Activated CD8-positive, alpha-beta T cell treated with anti-CD3 and anti-CD28 coated beads for 36 hours (primary cell): ENCODE measurements around the gene UQCC2. TPM values are rescaled to one million over a fixed set of nuclear protein-coding genes. Genes with fewer than 3 reads are reported as not detected.
A peak's percentile ranks its signal among the peaks of the same experiment; 100 is the strongest.

ENCODE experiments used
- ATAC-seq: fragments of 200-7000 bp; cut with Tn5 transposase; one replicate; pipeline ENCODE4 v1.10.0; 2021; ENCODE audit warnings: mild to moderate bottlenecking, moderate library complexity
- CTCF ChIA-PET: fragments of 350-600 bp; sonication (Branson Sonifier 250); formaldehyde crosslinking; loops from one replicate; lab custom pipeline; 2021; ENCODE audit warnings: antibody characterized with exemption; lab: Charles Lee
- POLR2A ChIA-PET: fragments of 350-600 bp; sonication (Branson Sonifier 250); formaldehyde crosslinking; loops from one replicate; lab custom pipeline; 2021; ENCODE audit warnings: antibody characterized with exemption; lab: Charles Lee
- DNase-seq: peaks from one replicate; pipeline ENCODE4 v3.0.0-alpha.2; 2020
- H3K27ac Mint-ChIP-seq: one replicate; pipeline ENCODE4 v1.8.0; 2021; ENCODE audit warnings: mild to moderate bottlenecking, mixed read lengths
- H3K27me3 Mint-ChIP-seq: one replicate; pipeline ENCODE4 v1.8.0; 2021; ENCODE audit warnings: mixed read lengths
- H3K36me3 Mint-ChIP-seq: one replicate; pipeline ENCODE4 v1.8.0; 2021; ENCODE audit warnings: low read depth, mixed read lengths
- H3K4me1 Mint-ChIP-seq: one replicate; pipeline ENCODE4 v1.8.0; 2021; ENCODE audit warnings: low read depth, mixed read lengths
- H3K4me3 Mint-ChIP-seq: one replicate; pipeline ENCODE4 v1.8.0; 2021; ENCODE audit warnings: mild to moderate bottlenecking, moderate library complexity, mixed read lengths
- H3K9me3 Mint-ChIP-seq: one replicate; pipeline ENCODE4 v1.8.0; 2021; ENCODE audit warnings: mixed read lengths
- CTCF ChIP-seq: fragments of 200-600 bp; IDR thresholded peaks from one replicate; pipeline ENCODE4 v1.8.0; 2022; ENCODE audit warnings: antibody characterized with exemption, mild to moderate bottlenecking
- intact Hi-C: fragments of 100-400 bp; cut with micrococcal nuclease; formaldehyde crosslinking; loops from one replicate; pipeline ENCODE4 v1.10.0; 2022
- total RNA-seq, 2 experiments: library from RNA; stranded (reverse); gene quantifications; one replicate each; pipeline ENCODE4 v1.2.3, GENCODE V29; 2021

The UQCC2 gene
- total RNA-seq, 2 experiments from 2014 or later: 127 to 128 TPM

DNA sequence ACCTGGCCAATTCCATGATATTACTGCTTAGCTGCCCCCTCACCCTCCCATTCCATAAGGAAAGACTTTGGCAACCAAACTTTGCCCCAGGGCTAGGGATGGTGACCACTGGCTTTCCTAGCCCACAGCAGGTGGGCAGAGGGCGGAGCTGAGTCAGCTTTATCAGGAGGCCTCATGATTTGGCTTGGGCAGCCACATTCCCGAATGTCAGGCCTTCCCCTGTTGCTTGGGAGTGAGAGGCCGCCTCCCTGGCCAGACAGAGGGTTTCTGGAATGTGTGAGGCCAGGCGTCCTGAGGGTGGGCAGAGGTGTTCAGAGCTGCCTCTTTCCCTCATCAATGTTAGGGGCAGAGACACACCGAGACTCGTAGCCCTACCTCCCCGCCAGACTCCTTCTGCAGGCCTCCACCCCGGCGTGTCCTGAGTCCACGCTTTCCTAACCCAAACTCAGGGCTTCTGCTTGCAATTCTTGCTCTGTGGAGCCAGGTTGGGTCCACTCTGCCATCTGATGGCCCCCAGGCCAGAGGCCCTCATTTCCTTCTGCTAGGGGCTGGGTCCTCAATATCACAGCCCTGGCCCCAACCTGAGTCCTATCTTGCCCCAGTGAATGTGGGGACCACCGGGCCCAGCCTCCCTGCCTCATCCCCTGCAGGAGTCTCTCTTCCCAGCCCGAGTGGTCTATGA lies 19.3 kb downstream of the UQCC2 start:
- DNase-seq: no peak
- Mint-ChIP-seq H3K27ac (peak overlapping the region; percentile 79), H3K27me3 (no peaks in the 10 kb centered on the region), H3K4me1 (peaks cover 62% of the 10 kb centered on the region), H3K9me3 (no peaks in the 10 kb centered on the region), H3K4me3 (no peak overlapping the region), H3K36me3 (peaks cover 66% of the 10 kb centered on the region)
- no peak for ATAC-seq
- intact Hi-C loops: no loop called here
- TF ChIP-seq CTCF: no peak
- CTCF ChIA-PET: interaction anchor here (0.7 to 3.3 kb wide), 2 partner anchors 10 to 19 kb away, joined by 3 to 12 read pairs; partner anchors contain the start of gene UQCC2
- POLR2A ChIA-PET: interaction anchor here (1.3 to 5.1 kb wide), 3 partner anchors 9 to 70 kb away, joined by 3 to 33 read pairs (median 21); partner anchors contain the start of gene UQCC2

DNA sequence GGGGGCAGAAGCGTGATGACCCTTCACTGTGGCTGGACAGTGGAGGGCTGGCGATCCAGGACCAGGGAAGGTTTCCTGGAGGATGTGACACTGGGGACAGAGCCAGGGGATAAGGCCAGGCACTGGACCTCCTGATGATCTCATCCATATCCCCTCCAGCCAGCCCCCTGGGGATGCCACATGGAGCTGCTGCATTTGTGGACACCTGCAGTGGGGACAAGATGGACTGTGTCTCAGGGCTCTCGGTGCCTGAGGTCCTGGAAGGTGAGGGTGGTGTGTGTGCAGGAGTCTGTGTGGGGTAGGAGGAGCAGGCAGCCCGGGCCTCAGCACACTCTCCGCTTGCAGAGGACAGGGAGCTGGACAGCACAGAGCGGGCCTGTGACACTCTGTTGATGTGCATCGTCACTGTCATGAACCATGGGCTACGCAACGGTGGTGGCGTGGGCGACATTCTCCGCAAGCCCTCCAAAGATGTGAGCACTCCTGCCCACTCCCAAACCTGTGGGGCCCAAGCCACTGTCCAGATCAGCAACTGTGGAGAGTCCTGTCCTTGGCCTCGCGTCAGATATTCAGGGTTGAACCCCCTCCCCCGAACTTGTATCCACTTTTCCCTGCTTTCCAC lies 19.9 kb downstream of the UQCC2 start:
- intact Hi-C loops: no loop called here
- TF ChIP-seq CTCF: no peak
- POLR2A ChIA-PET: interaction anchor here (4.8 kb wide), 1 partner anchor 8 kb away, joined by 21 read pairs; no protein-coding TSS in a partner anchor
- Mint-ChIP-seq H3K4me3 (no peak overlapping the region), H3K36me3 (peaks cover 65% of the 10 kb centered on the region), H3K4me1 (peaks cover 55% of the 10 kb centered on the region), H3K9me3 (no peaks in the 10 kb centered on the region), H3K27me3 (no peaks in the 10 kb centered on the region), H3K27ac (peak overlapping the region; percentile 52)
- CTCF ChIA-PET: interaction anchor here (0.7 to 1.3 kb wide), 2 partner anchors 11 to 20 kb away, joined by 3 to 5 read pairs; partner anchors contain the start of gene UQCC2
- no peak for ATAC-seq
- DNase-seq: no peak

DNA sequence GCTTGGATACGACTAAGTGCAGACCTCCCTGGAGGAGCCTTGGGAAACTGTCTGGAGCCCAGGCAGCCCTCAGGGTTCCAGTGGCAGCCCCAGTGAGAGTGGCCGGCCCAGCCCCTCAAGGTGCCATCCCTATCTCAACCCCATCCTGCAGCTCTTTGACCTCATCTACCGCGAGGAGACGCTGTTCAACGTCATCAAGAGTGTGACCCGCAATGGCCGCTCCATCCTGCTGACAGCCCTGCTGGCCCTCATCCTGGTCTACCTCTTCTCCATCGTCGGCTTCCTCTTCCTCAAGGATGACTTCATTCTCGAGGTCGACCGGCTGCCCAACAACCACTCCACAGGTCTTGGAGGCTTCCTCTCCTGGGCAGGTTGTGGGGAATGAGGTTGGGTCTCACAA lies 20.7 kb downstream of the UQCC2 start:
- POLR2A ChIA-PET: no interaction called here

GRCh38 chr6:33689879-33690278 lies 21.6 kb downstream of the UQCC2 start:
- no peak for ATAC-seq
- Mint-ChIP-seq H3K27me3 (no peaks in the 10 kb centered on the region), H3K9me3 (no peaks in the 10 kb centered on the region), H3K4me3 (no peak overlapping the region), H3K27ac (no peak overlapping the region), H3K4me1 (peaks cover 38% of the 10 kb centered on the region), H3K36me3 (peaks cover 59% of the 10 kb centered on the region)
- POLR2A ChIA-PET: interaction anchor here (0.6 kb wide), 1 partner anchor 94 kb away, joined by 4 read pairs; no protein-coding TSS in a partner anchor
- CTCF ChIA-PET: no interaction called here
- intact Hi-C loops: no loop called here
- no peak for DNase-seq
- TF ChIP-seq CTCF: no peak

More for the DNA sequence above, 20.7 kb downstream of the UQCC2 start:
- H3K27me3 Mint-ChIP-seq: no peaks in the 10 kb centered on the region
- H3K27ac Mint-ChIP-seq: no peak overlapping the region
- ATAC-seq: no peak
- H3K9me3 Mint-ChIP-seq: no peaks in the 10 kb centered on the region
- CTCF ChIA-PET: interaction anchor here (0.6 to 1.3 kb wide), 2 partner anchors 9 to 20 kb away, joined by 3 to 5 read pairs; partner anchors contain the start of gene UQCC2
- intact Hi-C loops: no loop called here
- no peak overlapping the region for H3K4me3 Mint-ChIP-seq
- no peak for DNase-seq
- H3K4me1 Mint-ChIP-seq: peaks cover 47% of the 10 kb centered on the region
- TF ChIP-seq CTCF: no peak
- H3K36me3 Mint-ChIP-seq: peaks cover 64% of the 10 kb centered on the region

GRCh38 chr6:33689148-33689494 lies 22.4 kb downstream of the UQCC2 start:
- POLR2A ChIA-PET: no interaction called here
- H3K9me3 Mint-ChIP-seq: no peaks in the 10 kb centered on the region
- peaks cover 57% of the 10 kb centered on the region for H3K36me3 Mint-ChIP-seq
- no peak overlapping the region for H3K27ac Mint-ChIP-seq
- CTCF ChIA-PET: no interaction called here
- no peak overlapping the region for H3K4me3 Mint-ChIP-seq
- H3K27me3 Mint-ChIP-seq: no peaks in the 10 kb centered on the region
- intact Hi-C loops: no loop called here
- no peak for DNase-seq
- TF ChIP-seq CTCF: no peak
- H3K4me1 Mint-ChIP-seq: peaks cover 31% of the 10 kb centered on the region
- ATAC-seq: no peak
